Cardiac fibroblast (primary cell): Measurements from ENCODE around the gene SELPLG.
"Not testable (repeated sequence)": the region's sequence is repeated elsewhere in the genome, so short reads cannot be mapped to it uniquely, and the experiment has no call there.

Experiments
- DNase-seq, 2 donors: peaks; one replicate each; pipeline versions ENCODE4 v3.0.0 to v3.0.0-alpha.2; 2010; ENCODE audit warnings: low read depth in 2 of 2
- H3K4me3 ChIP-seq, 2 donors: replicated peaks in 1 of 2; 1 replicate in 1 of 2; 2 replicates in 1 of 2; pipeline ENCODE4 v1.5.1; 2011; ENCODE audit warnings: low read depth in 2 of 2, low read length in 2 of 2, mild to moderate bottlenecking in 2 of 2, moderate library complexity in 1 of 2
- CTCF ChIP-seq: IDR thresholded peaks from one replicate; pipeline ENCODE4 v1.5.1; 2011; ENCODE audit warnings: low read depth, mild to moderate bottlenecking, low read length, inconsistent platforms

Gene SELPLG

GRCh38 chr12:108592033-108592909 is 41.4 kb downstream of the SELPLG start:
- no peak for TF ChIP-seq CTCF
- no peak overlapping the region for H3K4me3 ChIP-seq
- DNase-seq = no peak

GRCh38 chr12:108591267-108591980 is 42.3 kb downstream of the SELPLG start:
- no peak overlapping the region for H3K4me3 ChIP-seq
- no peak for TF ChIP-seq CTCF
- no peak for DNase-seq

GRCh38 chr12:108590463-108590862 is 43.2 kb downstream of the SELPLG start:
- H3K4me3 ChIP-seq, DNase-seq: not testable (repeated sequence)

- no peak for TF ChIP-seq CTCF
- DNase-seq = no peak
- no peak overlapping the region for H3K4me3 ChIP-seq
Observed at GRCh38 chr12:108589840-108590229, 43.9 kb downstream of the SELPLG start.

- no peak overlapping the region for H3K4me3 ChIP-seq
- peak in 1 of 2 donors; percentile 55 for DNase-seq
Observed at GRCh38 chr12:108589028-108589839, 44.5 kb downstream of the SELPLG start.

GRCh38 chr12:108587826-108588225 is 45.9 kb downstream of the SELPLG start:
- TF ChIP-seq CTCF = no peak
- no peak for DNase-seq
- no peak overlapping the region for H3K4me3 ChIP-seq

More at GRCh38 chr12:108589028-108589839, 44.5 kb downstream of the SELPLG start:
- TF ChIP-seq CTCF = no peak
